ENCODE data around the gene DSP. TPM values are rescaled to one million over a fixed set of nuclear protein-coding genes. Genes with fewer than 3 reads are reported as not detected.

The DSP gene
- total and polyA plus RNA-seq, 4 donors: 25.0 to 74.7 (median 34.1) TPM

DNA sequence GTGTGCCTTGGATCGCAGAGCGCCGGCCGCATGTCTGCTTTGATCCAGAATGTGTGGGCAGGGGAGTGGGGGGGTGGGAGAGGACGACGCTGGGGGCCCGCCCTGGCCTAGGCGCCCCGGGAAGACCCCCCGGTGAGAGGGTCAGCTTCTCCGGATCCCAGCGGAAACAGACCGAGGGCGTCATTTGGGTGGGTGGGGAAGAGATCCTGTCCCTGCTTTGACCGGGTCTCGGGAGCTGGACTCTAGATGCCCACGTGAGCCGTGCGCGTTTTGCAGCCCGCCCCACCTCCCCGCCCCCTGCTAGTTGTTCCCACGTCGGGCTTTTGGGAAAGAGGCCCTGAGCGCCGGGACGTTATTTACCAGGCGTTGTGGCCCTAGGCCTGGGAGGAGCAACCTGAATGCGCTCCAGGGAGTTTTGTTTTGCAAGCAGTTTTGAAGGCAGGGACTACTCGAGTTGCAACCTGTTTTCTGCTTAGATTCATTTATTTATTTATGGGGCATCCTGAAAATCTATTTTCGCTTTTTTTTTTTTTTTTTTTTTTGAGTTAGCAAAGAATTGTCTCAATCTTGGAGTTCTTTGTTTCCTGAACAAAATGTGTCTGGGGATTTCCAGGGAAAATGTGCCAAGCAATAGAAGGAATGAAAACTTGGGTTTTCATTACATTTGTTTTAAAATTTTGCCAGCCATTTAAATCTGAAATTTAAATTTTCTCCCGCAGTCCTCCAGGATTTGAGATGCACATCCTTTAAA, 1.6 kb downstream of the DSP start (continued):
- TF ChIP-seq, protein P1, sequence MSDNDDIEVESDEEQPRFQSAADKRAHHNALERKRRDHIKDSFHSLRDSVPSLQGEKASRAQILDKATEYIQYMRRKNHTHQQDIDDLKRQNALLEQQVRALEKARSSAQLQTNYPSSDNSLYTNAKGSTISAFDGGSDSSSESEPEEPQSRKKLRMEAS (IDR thresholded peaks at IDR 0.05): peak; percentile 82

DNA sequence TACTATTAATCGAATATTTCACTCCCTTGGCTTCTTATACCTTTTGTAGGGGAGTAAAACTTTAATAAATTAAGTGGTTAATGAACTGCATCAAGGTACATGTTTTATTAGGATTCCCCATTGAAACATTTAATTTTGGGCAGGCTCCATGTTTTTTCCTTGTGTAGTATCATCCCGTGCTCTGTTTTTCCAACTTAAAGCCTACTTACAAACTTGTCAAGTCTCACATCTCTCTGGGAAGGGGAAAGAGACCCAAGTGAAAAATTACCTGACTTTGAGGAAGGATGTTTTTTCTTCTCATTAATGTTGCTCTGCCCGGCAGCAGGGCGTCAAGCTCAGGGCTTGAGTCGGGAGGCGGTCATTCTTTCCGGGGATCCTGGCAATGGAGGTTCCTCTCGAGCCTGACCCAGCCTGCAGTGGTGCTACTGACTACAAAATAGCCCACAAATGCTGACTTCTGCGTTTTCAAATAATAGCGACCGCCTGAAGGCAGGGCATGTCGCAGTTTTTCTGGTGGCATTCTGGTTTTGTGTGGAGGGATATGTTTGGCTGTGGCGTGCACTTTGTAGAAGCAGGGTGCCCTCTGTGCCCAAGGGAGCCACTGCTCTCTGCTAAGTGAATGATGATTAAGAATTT, 2.4 kb downstream of the DSP start:
- peak overlapping the region; percentile 47 to 93 (median 66) for H3K4me3 ChIP-seq (ENCODE audit: low read depth in 1 of 3, low read length in 3 of 3)
- no peaks in the 10 kb centered on the region for H3K27me3 ChIP-seq (ENCODE audit: control insufficient read depth in 4 of 4, insufficient read depth in 4 of 4, low read length in 3 of 4)
- H3K9me3 ChIP-seq (ENCODE audit: control insufficient read depth in 4 of 4, low read length in 3 of 4): no peaks in the 10 kb centered on the region
- no peak for DNase-seq (ENCODE audit: low spot score)
- H3K4me1 ChIP-seq (ENCODE audit: control insufficient read depth in 4 of 4, insufficient read depth in 4 of 4, low read length in 3 of 4): peaks cover 7 to 50% (median 27%) of the 10 kb centered on the region in 4 donors
- 15% methylated on average over 13 of the region's 13 CpGs for WGBS
- no peaks in the 10 kb centered on the region for H3K36me3 ChIP-seq (ENCODE audit: control insufficient read depth in 4 of 4, insufficient read depth in 3 of 4, low read depth in 1 of 4, low read length in 3 of 4)
- peak overlapping the region; percentile 64 to 94 for H3K9ac ChIP-seq (ENCODE audit: low read depth in 1 of 2, low read length in 2 of 2)
- TF ChIP-seq, protein P2, sequence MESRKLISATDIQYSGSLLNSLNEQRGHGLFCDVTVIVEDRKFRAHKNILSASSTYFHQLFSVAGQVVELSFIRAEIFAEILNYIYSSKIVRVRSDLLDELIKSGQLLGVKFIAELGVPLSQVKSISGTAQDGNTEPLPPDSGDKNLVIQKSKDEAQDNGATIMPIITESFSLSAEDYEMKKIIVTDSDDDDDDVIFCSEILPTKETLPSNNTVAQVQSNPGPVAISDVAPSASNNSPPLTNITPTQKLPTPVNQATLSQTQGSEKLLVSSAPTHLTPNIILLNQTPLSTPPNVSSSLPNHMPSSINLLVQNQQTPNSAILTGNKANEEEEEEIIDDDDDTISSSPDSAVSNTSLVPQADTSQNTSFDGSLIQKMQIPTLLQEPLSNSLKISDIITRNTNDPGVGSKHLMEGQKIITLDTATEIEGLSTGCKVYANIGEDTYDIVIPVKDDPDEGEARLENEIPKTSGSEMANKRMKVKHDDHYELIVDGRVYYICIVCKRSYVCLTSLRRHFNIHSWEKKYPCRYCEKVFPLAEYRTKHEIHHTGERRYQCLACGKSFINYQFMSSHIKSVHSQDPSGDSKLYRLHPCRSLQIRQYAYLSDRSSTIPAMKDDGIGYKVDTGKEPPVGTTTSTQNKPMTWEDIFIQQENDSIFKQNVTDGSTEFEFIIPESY (IDR thresholded peaks at IDR 0.05): no peak
- TF ChIP-seq, protein P3, sequence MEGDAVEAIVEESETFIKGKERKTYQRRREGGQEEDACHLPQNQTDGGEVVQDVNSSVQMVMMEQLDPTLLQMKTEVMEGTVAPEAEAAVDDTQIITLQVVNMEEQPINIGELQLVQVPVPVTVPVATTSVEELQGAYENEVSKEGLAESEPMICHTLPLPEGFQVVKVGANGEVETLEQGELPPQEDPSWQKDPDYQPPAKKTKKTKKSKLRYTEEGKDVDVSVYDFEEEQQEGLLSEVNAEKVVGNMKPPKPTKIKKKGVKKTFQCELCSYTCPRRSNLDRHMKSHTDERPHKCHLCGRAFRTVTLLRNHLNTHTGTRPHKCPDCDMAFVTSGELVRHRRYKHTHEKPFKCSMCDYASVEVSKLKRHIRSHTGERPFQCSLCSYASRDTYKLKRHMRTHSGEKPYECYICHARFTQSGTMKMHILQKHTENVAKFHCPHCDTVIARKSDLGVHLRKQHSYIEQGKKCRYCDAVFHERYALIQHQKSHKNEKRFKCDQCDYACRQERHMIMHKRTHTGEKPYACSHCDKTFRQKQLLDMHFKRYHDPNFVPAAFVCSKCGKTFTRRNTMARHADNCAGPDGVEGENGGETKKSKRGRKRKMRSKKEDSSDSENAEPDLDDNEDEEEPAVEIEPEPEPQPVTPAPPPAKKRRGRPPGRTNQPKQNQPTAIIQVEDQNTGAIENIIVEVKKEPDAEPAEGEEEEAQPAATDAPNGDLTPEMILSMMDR (IDR thresholded peaks at IDR 0.05; ENCODE audit: low read depth, low read length, missing input control): no peak
- peak; percentile 78 for TF ChIP-seq YY1 (IDR thresholded peaks at IDR 0.05)
- TF ChIP-seq NR2F2 (IDR thresholded peaks at IDR 0.05): no peak
- no peak for TF ChIP-seq EGR1 (IDR thresholded peaks at IDR 0.05; ENCODE audit: low read depth in 2 of 2)
- TF ChIP-seq SP1 (IDR thresholded peaks at IDR 0.05): no peak
- TF ChIP-seq HNF4G (IDR thresholded peaks at IDR 0.05): no peak
- no peak for TF ChIP-seq GABPA (IDR thresholded peaks at IDR 0.05 in 1 of 2, conservative IDR thresholded peaks at IDR 0.05 in 1 of 2)
- TF ChIP-seq, protein P1 (IDR thresholded peaks at IDR 0.05): no peak
- TF ChIP-seq, protein P4, sequence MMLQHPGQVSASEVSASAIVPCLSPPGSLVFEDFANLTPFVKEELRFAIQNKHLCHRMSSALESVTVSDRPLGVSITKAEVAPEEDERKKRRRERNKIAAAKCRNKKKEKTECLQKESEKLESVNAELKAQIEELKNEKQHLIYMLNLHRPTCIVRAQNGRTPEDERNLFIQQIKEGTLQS (IDR thresholded peaks at IDR 0.05): no peak
- TF ChIP-seq TAF1 (conservative IDR thresholded peaks at IDR 0.05): peak; percentile 62
- TF ChIP-seq, protein P5, sequence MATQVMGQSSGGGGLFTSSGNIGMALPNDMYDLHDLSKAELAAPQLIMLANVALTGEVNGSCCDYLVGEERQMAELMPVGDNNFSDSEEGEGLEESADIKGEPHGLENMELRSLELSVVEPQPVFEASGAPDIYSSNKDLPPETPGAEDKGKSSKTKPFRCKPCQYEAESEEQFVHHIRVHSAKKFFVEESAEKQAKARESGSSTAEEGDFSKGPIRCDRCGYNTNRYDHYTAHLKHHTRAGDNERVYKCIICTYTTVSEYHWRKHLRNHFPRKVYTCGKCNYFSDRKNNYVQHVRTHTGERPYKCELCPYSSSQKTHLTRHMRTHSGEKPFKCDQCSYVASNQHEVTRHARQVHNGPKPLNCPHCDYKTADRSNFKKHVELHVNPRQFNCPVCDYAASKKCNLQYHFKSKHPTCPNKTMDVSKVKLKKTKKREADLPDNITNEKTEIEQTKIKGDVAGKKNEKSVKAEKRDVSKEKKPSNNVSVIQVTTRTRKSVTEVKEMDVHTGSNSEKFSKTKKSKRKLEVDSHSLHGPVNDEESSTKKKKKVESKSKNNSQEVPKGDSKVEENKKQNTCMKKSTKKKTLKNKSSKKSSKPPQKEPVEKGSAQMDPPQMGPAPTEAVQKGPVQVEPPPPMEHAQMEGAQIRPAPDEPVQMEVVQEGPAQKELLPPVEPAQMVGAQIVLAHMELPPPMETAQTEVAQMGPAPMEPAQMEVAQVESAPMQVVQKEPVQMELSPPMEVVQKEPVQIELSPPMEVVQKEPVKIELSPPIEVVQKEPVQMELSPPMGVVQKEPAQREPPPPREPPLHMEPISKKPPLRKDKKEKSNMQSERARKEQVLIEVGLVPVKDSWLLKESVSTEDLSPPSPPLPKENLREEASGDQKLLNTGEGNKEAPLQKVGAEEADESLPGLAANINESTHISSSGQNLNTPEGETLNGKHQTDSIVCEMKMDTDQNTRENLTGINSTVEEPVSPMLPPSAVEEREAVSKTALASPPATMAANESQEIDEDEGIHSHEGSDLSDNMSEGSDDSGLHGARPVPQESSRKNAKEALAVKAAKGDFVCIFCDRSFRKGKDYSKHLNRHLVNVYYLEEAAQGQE (IDR thresholded peaks at IDR 0.05): peak; percentile 17
- peak in 1 of 2 donors; percentile 29 for TF ChIP-seq RAD21 (IDR thresholded peaks at IDR 0.05)
- TF ChIP-seq FOXA1 (IDR thresholded peaks at IDR 0.05): no peak
- no peak for TF ChIP-seq FOXA2 (IDR thresholded peaks at IDR 0.05)
- peak overlapping the region; percentile 80 to 95 for H3K27ac ChIP-seq (ENCODE audit: low read depth in 1 of 2, low read length in 2 of 2)

Data from liver (tissue), 9 donors.